HUES64 (cell line): Measurements from ENCODE around the gene SHROOM3.

Experiments used
- H3K27ac ChIP-seq: 2 replicates; pipeline ENCODE4 v1.7.0; 2013; ENCODE audit warnings: low read depth, low read length, inconsistent platforms
- H3K27me3 ChIP-seq: 2 replicates; pipeline ENCODE4 v1.6.1; 2013; ENCODE audit warnings: mild to moderate bottlenecking, low read length; ENCODE audit not compliant: insufficient read depth
- H3K36me3 ChIP-seq: 2 replicates; pipeline ENCODE4 v1.6.1; 2013; ENCODE audit warnings: mild to moderate bottlenecking, low read length; ENCODE audit not compliant: insufficient read depth
- H3K4me1 ChIP-seq: 2 replicates; pipeline ENCODE4 v1.6.1; 2013; ENCODE audit warnings: mild to moderate bottlenecking, low read length, moderate library complexity; ENCODE audit not compliant: insufficient read depth
- H3K4me3 ChIP-seq: 2 replicates; pipeline ENCODE4 v1.5.1; 2013; ENCODE audit warnings: mild to moderate bottlenecking, low read length, moderate library complexity
- H3K9ac ChIP-seq: 2 replicates; pipeline ENCODE4 v1.6.1; 2013; ENCODE audit warnings: mild to moderate bottlenecking, low read depth, low read length
- H3K9me3 ChIP-seq: 2 replicates; pipeline ENCODE4 v1.6.1; 2013; ENCODE audit warnings: low read depth, low read length; ENCODE audit not compliant: insufficient read depth
- WGBS: fragments of 150-250, 120-280 bp; methylation state at CpG from one replicate; pipeline ENCODE4 v1.1.7; 2013; ENCODE audit warnings: missing lambda C conversion rate; 5-methylcytosine and 5-hydroxymethylcytosine counted together

The SHROOM3 gene

GRCh38 chr4:76545226-76545884 lies 110.3 kb downstream of the SHROOM3 start:
- 89% methylated on average over 5 of the region's 6 CpGs for WGBS
- Histone ChIP-seq H3K9me3 (no peaks in the 10 kb centered on the region), H3K4me3 (no peak overlapping the region), H3K36me3 (no peaks in the 10 kb centered on the region), H3K27ac (no peak overlapping the region), H3K9ac (no peak overlapping the region), H3K27me3 (no peaks in the 10 kb centered on the region), H3K4me1 (peaks cover 38% of the 10 kb centered on the region)

DNA sequence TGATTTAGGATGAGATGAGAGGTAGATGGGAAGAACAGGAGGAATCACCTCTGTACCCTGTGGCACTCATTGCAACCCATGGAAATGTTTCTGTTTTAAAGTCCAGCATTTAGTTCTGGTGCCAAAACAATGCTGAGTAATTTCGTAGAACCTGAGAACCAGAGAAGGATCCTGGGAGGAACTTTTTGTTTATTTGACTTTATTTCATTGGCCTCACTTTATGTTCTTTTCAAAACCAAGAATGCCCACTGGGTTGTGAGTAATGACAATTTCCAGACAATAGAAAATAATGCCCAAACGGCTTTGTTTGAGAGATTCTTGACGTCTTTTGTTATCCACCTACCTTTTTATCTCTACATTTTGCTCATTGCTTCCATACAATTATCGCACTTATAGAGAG lies 111.3 kb downstream of the SHROOM3 start:
- Histone ChIP-seq H3K4me1 (peaks cover 30% of the 10 kb centered on the region), H3K36me3 (no peaks in the 10 kb centered on the region), H3K9me3 (no peaks in the 10 kb centered on the region), H3K4me3 (no peak overlapping the region), H3K27me3 (no peaks in the 10 kb centered on the region), H3K27ac (peak overlapping the region; percentile 15), H3K9ac (no peak overlapping the region)
- 81% methylated on average over 4 of the region's 4 CpGs for WGBS

DNA sequence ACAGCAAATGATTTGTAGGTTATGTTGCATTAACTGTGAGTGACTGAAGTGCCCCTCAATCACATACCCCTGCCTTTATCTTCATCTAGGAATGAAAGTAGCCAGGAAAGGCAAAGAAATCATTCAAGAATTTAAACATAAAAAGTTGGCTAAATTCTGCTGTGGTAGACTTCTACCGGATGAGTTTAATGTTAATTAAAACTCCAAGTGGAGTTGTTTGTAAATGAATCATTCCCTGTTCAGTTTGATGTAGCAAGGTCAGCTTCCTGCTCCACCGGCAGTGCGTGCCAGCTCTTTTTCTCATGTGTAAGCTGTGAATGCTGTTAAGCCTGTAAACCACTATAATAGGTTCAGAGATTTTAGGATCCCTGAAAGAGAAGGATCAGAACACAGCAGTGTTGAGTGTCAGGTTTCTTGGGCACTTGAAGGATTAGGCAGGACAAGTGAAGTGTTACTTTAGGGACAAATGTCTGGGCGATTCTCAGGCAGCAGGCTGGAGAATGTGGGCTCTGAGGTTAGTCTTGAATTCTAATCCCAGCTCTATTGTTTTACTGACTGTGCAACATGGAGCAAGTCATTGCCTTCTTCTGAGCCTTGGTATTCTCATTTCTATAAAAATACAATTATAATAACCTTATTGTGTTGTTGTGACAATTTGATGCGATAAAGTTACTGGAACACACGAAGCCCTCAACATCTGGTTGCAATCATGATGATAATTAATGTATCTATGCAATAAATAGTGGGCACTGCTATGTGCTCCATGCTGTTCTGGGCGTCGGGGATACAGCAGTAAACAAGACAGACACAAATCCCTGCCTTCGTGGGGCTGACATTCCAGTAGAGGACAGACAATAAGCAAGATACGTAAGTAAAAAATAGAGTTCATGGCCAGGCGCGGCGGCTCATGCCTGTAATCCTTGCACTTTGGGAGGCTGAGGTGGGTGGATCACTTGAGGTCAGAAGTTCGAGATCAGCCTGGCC lies 112.0 kb downstream of the SHROOM3 start:
- no peaks in the 10 kb centered on the region for H3K27me3 ChIP-seq
- H3K27ac ChIP-seq = peak overlapping the region; percentile 15
- H3K36me3 ChIP-seq = no peaks in the 10 kb centered on the region
- H3K9ac ChIP-seq = no peak overlapping the region
- no peak overlapping the region for H3K4me3 ChIP-seq
- H3K9me3 ChIP-seq = no peaks in the 10 kb centered on the region
- peaks cover 30% of the 10 kb centered on the region for H3K4me1 ChIP-seq
- 75% methylated on average over 14 of the region's 14 CpGs for WGBS

- H3K9me3 ChIP-seq = no peaks in the 10 kb centered on the region
- no peak overlapping the region for H3K27ac ChIP-seq
- 91% methylated on average over 7 of the region's 7 CpGs for WGBS
Measured at GRCh38 chr4:76548704-76549103, 113.7 kb downstream of the SHROOM3 start.

DNA sequence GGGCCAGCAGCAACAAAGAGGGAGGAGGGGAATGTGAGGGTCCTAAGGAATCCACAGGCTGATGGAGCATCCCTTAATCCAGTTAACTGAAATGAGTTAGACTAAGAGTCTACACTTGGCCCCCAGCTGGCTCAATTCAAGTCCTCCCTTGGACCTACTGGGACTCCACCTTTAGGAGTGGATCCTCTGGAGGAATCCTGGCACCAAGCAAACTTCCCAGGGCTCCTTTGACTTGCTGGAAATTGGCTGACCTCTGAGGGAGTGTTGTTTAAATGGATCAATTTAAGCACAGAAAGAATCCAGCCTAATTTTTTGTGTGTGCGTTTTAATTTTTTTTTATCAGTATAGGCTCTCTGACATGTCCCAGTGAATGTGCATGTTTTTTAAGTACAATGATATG lies 114.7 kb downstream of the SHROOM3 start:
- 100% methylated on average over 1 of the region's 1 CpG for WGBS

More at GRCh38 chr4:76548704-76549103, 113.7 kb downstream of the SHROOM3 start:
- no peak overlapping the region for H3K9ac ChIP-seq
- H3K36me3 ChIP-seq = no peaks in the 10 kb centered on the region
- H3K4me1 ChIP-seq = peaks cover 30% of the 10 kb centered on the region
- no peaks in the 10 kb centered on the region for H3K27me3 ChIP-seq
- H3K4me3 ChIP-seq = no peak overlapping the region

DNA sequence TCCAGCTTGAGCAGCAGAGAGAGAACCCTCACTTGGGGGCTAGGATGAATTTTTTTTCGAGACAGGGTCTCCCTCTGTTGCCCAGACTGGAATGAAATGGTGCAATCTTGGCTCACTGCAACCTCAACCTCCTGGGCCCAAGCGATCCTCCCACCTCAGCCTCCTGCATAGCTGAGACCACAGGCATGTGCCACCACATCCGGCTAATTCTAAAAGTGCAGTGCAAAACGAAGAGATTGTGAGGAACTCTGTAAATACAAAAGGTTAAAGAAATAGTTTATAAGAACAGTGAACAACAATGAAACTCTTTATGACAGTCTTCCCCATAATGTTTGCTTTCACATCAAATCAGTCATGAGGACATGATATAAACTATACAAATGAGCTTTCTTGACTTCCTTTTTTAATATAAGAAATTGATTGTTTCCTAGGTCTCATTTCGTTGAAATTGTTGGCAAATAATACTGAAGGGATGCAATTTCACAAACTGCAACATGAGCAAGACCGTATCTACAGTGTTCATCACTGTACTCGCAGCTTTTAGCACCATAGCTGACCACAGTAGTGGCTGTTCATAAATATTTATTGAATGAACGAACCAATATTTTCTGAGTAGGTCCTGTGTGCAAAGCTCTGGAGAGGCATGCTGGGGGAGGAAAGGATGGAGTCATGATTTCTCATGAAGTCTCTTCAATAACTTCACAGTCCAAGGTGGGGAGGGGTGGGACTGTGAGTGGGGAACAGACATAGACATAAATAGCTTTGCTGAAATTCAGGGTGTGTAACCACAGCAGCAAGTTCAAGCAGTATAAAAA lies 116.1 kb downstream of the SHROOM3 start:
- Histone ChIP-seq H3K27ac (no peak overlapping the region), H3K36me3 (no peaks in the 10 kb centered on the region), H3K9me3 (no peaks in the 10 kb centered on the region; the same call in 1 of the 2 replicates), H3K9ac (no peak overlapping the region), H3K4me1 (peaks cover 13% of the 10 kb centered on the region), H3K4me3 (no peak overlapping the region), H3K27me3 (no peaks in the 10 kb centered on the region)
- WGBS = 89% methylated on average over 8 of the region's 8 CpGs

More for the DNA sequence above, 114.7 kb downstream of the SHROOM3 start:
- no peak overlapping the region for H3K9ac ChIP-seq
- no peak overlapping the region for H3K27ac ChIP-seq
- no peaks in the 10 kb centered on the region for H3K36me3 ChIP-seq
- H3K4me1 ChIP-seq = peaks cover 27% of the 10 kb centered on the region
- no peaks in the 10 kb centered on the region for H3K27me3 ChIP-seq
- no peaks in the 10 kb centered on the region; the same call in 1 of the 2 replicates for H3K9me3 ChIP-seq
- H3K4me3 ChIP-seq = no peak overlapping the region

DNA sequence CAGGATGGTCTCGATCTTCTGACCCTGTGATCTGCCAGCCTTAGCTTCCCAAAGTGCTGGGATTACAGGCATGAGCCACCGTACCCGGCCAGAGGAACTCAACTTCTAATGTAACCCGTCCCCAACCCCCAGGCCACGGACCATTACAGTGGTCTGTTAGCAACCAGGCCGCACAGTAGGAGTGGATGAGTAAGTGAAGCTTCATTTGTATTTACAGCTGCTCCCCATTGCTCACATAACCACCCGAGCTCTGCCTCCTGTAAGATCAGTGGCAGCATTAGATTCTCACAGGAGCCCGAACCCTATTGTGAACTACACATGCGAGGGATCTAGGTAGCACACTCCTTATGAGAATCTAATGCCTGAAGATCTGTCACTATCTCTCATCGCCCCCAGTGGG lies 119.6 kb downstream of the SHROOM3 start:
- Histone ChIP-seq H3K36me3 (no peaks in the 10 kb centered on the region), H3K27ac (no peak overlapping the region), H3K9me3 (no peaks in the 10 kb centered on the region; the same call in 1 of the 2 replicates), H3K9ac (no peak overlapping the region), H3K27me3 (no peaks in the 10 kb centered on the region), H3K4me3 (no peak overlapping the region), H3K4me1 (peaks cover 15% of the 10 kb centered on the region)
- 96% methylated on average over 10 of the region's 10 CpGs for WGBS

GRCh38 chr4:76556452-76556851 lies 121.4 kb downstream of the SHROOM3 start:
- Histone ChIP-seq H3K27ac (no peak overlapping the region), H3K4me3 (no peak overlapping the region), H3K27me3 (no peaks in the 10 kb centered on the region), H3K36me3 (no peaks in the 10 kb centered on the region), H3K4me1 (peaks cover 21% of the 10 kb centered on the region), H3K9me3 (no peaks in the 10 kb centered on the region; the same call in 1 of the 2 replicates), H3K9ac (no peak overlapping the region)
- 100% methylated on average over 1 of the region's 1 CpG for WGBS

DNA sequence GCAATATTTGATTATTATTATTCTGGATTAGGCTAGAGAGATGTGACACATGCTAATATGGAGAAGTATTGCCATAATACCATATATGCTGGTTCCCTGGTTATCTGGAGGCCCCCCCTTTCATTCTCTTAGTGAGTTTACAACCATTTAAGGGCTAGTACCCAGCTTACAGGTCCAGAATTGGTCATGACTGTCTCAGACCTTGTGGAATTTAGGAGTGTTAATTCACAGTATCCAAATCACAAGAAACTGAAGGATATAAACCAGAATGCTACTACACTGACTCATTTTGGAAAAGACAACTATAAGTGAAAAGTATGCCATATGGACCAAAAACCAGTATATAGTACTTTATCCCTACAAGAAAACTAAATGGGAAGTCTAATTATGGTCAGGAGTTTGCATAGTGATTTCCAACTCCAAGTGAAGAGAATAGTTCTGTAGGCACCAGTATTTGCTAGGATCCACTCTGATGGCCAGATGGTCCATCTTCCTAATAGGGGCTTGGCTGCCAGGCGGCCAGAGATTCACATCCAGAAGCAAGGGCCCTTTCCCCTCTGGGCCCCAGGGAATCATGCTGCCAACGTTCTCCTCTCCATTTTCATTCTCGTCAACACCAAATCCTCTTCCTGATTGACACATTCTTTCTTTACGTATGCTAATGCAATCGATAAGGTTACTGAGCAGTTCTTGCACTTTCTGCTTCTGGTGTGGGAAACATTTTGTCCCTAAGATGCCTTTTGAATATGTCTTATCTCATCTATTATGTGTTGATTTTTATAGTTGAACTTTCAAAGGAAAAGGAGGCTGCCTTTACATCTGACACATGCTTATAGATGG lies 123.6 kb downstream of the SHROOM3 start:
- Histone ChIP-seq H3K27ac (peak overlapping the region; percentile 52; the same call in 1 of the 2 replicates), H3K4me3 (0 out of 2 replicates have a peak overlapping the region, but pooled peaks have one; percentile 1), H3K36me3 (no peaks in the 10 kb centered on the region), H3K9me3 (no peaks in the 10 kb centered on the region; the same call in 1 of the 2 replicates), H3K27me3 (no peaks in the 10 kb centered on the region), H3K4me1 (peaks cover 37% of the 10 kb centered on the region), H3K9ac (no peak overlapping the region)
- 19% methylated on average over 5 of the region's 5 CpGs for WGBS
